ENCODE data around the gene GAD1.

GAD1 gene

DNA sequence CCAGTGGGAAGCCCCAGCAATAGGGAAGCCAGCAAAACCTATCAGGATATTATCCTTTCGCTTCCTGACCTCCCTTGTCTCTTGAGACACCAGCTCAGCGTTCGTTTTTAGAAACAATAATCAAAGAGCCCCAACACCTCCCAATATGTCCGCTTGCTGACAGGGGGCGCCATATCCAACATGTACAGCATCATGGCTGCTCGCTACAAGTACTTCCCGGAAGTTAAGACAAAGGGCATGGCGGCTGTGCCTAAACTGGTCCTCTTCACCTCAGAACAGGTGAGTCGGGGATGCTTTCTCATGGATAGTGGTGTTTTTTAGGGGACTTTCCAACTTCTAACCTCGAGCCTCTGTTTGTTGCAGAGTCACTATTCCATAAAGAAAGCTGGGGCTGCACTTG lies 28.7 kb downstream of the GAD1 start:
- DNase-seq (ENCODE audit: low spot score): no peak

DNA sequence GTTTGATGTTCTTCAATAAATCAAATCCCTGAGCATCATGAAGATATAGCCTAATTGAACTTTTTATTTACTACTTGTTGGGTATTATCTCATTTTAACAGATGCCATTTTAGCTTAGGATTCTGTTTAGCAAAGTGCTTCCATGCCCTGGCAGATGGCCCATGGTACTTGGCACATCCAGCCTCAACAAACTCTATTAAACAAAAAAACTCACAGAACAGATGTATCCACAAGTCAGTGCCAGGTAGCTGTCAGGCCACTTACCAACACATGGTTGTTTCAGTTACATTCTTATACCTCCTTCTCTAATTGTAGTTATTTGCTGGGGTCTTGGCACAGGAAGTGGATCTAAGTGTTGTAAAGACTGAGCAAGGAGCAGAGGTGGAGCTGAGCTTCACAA lies 29.6 kb downstream of the GAD1 start:
- no peak for DNase-seq (ENCODE audit: low spot score)

GRCh38 chr2:170847716-170848115 lies 31.0 kb downstream of the GAD1 start:
- DNase-seq (ENCODE audit: low spot score): no peak

DNA sequence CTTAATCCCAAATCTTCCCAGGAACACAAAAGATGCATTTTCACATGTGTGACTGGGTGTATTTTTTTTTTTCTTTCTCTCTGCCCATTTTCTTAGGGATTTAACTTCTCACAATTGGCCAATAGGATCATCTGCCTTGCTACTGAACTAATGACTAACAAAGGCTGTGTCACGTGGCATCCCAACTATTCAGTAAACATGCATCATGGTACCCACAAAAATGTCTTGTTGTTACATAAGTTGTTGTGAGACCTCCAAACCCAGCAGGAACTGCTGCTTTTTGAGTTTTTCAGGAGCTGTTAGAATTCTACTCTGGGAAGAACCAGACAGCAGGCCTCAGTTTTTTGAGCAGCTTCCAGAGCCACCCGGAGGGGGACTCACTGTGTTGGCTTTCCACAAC lies 31.9 kb downstream of the GAD1 start:
- DNase-seq (ENCODE audit: low spot score): no peak

DNA sequence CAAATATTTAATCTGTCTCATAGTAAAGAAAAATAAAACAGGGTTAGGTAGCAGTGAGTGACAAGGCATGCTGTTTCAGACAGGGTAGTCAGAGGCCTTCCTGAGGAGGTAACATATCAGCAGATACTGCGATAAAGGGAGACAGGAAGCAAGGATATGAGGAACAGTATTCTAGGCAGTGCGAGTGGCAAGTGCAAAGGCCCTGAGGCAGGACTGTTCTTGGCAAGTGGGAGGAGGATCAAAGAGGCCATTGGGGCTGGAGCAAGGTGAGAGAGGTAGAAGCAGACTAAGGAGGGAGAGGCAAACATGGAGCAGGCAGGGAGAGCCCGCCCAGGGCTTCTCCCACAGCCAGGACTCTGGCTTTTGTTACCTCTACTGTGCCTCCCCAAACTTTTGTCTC lies 33.6 kb downstream of the GAD1 start:
- no peak for DNase-seq (ENCODE audit: low spot score)

GRCh38 chr2:170851635-170852034 lies 34.9 kb downstream of the GAD1 start:
- no peak for DNase-seq (ENCODE audit: low spot score)

DNA sequence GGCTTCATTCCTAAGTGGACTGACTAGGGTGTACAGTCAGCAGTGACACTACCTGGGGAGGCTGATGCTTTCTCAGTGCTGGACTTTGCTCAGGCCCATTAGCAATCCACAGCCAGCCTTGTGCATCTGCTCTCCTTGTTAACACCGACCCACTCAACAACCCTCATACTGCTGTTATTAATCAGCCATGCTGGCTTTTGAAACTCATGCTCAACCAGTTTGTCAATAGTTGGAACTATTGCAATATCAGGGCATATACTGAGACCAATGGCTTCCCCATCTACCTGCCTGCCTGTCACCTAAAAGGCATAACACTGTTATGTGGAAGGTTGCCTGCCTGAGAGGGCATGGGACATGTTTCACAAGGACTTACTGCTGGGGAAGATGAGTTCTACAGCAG lies 39.4 kb downstream of the GAD1 start:
- no peak for DNase-seq (ENCODE audit: low spot score)

GRCh38 chr2:170862286-170862902 lies 45.7 kb downstream of the GAD1 start:
- DNase-seq (ENCODE audit: low spot score): no peak

- no peak for DNase-seq (ENCODE audit: low spot score)
Measured at GRCh38 chr2:170863087-170863486, 46.4 kb downstream of the GAD1 start.

GRCh38 chr2:170869036-170869435 lies 52.3 kb downstream of the GAD1 start:
- no peak for DNase-seq (ENCODE audit: low spot score)

- DNase-seq (ENCODE audit: low spot score): no peak
Measured at GRCh38 chr2:170869461-170869860, 52.8 kb downstream of the GAD1 start.

GRCh38 chr2:170873035-170873692 lies 56.5 kb downstream of the GAD1 start:
- peak; percentile 68 for DNase-seq (ENCODE audit: low spot score)

DNA sequence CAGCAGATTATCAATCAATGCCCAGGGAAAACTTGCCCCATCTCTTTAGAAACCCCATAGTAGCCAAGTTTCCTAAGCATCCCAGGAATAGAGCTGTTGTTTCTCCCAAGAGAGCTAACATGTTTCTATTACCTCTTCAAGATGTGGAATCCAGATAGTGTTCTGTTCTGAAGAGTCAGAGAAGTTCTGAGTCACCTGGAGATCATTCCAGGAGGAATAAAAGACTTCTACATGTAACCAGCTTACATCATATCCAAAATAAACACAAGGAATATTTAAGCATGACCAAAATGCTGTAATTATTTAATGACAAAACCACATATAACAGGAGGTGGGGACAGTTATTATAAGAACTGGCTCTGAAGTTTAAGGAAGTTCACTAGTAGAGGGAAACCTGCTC lies 61.4 kb downstream of the GAD1 start:
- no peak for DNase-seq (ENCODE audit: low spot score)

DNA sequence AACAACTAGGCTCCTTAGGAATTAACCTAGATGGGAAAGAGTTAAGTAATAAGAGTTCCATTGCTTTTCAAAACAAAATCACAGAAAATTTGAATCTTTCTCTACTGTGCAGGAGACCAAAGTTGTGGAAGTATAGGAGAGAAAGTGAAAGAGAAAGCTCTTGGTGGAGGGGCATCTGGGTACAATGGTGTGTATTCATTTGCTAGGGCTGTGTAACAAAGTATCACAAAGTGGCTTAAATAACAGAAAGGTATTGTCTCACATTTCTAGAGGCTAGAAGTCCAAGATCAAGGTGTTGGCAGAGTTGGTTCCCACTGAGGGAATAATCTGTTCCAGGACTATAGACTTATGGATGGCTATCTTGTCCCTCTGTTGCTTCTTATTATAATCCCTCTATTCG lies 61.8 kb downstream of the GAD1 start:
- DNase-seq (ENCODE audit: low spot score): no peak

GRCh38 chr2:170881840-170882239 lies 65.2 kb downstream of the GAD1 start:
- no peak for DNase-seq (ENCODE audit: low spot score)

DNA sequence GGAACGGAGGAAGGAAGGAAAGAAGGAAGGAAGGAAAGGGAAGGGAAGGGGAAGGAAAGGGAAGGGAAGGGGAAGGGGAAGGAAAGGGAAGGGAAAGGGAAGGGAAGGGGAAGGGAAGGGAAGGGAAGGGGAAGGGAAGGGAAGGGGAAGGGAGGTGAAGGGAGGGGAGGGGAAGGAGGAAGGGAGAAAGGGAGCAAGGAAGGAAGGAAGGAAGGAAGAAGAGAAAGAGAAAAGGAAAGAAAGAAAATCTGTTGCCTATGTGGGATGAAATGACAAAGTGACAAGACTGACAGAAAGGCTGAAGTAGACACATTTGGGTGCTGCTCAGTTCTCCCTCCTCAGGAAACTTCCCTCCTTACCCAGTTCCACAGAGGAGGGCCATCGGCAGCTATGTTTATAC lies 66.1 kb downstream of the GAD1 start:
- DNase-seq (ENCODE audit: low spot score): no peak

GRCh38 chr2:170883683-170884082 lies 67.0 kb downstream of the GAD1 start:
- no peak for DNase-seq (ENCODE audit: low spot score)

GRCh38 chr2:170885130-170885791 lies 68.6 kb downstream of the GAD1 start:
- DNase-seq (ENCODE audit: low spot score): no peak

- no peak for DNase-seq (ENCODE audit: low spot score)
Measured at GRCh38 chr2:170886386-170886785, 69.7 kb downstream of the GAD1 start.

DNA sequence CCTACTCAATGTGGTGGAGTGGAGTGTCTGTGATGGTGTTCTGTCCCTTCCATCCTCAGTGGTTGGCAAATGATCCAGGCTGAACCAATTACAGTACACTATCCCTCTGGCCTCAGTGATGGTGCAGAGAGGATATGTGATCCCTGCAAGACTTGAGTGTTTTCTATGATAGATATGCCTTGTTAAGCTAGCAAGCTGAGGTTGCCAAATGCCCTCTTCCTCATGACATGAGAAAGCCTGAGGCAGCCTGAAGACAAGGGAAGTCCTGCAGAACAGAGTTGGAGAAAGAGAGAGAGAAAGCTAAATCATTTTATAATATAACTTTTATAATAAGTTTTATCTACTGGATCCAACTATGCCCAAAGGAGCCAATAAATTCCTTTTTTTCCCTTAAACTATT lies 70.8 kb downstream of the GAD1 start:
- no peak for DNase-seq (ENCODE audit: low spot score)

DNA sequence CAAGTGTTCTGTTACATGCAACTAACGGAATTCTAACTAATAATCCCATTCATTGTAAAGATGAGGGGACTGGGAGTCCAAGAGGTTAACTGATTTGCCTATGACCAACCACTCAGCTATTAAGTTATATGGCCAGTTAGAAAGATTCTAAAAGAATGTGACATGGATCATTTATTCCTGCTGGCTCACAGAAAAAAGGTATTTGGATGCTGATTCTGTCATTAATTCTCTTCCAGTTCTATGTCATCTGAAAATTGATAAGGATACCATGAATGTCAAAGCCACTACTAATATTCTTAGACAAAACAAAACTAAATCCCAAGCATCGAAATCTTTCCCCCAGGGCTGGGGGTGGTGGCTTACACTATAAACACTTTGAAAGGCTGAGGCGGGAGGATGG lies 71.2 kb downstream of the GAD1 start:
- no peak for DNase-seq (ENCODE audit: low spot score)

GRCh38 chr2:170891893-170892292 lies 75.2 kb downstream of the GAD1 start:
- DNase-seq (ENCODE audit: low spot score): no peak

- no peak for DNase-seq (ENCODE audit: low spot score)
Measured at GRCh38 chr2:170892391-170892951, 75.8 kb downstream of the GAD1 start.

All from CD4-positive, alpha-beta T cell treated with Interleukin-6 at 100 ng/mL for 8 hours (primary cell).